ENCODE results near the gene NKX1-2.
A peak's percentile ranks its signal among the peaks of the same experiment; 100 is the strongest.

NKX1-2 gene

DNA sequence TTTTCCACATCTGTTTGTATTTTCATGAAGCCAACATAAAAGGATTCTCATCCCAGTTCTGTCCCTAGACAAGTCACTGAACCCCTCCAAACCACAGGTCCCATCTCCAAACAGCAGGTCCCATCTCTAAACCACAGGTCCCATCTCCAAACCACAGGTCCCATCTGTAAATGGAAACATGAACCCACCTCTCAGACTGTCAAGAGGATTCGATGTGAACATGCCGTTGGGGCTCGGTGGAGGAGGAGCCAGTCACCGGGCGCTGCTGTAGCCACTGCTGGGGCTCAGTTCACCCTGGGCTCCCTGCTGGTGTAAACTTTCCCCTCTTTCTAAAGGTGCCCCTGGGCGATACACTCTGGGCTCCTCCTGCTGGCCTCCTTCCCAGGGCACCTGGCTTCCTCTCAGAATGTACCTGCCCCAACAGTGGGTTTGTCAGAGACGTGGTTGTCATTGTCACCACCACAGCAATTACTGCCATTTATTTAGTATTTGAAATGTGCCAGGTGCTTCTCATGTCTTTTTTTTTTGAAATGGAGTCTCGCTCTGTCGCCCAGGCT lies 24.8 kb upstream of the NKX1-2 start:
- DNase-seq, result no peak

DNA sequence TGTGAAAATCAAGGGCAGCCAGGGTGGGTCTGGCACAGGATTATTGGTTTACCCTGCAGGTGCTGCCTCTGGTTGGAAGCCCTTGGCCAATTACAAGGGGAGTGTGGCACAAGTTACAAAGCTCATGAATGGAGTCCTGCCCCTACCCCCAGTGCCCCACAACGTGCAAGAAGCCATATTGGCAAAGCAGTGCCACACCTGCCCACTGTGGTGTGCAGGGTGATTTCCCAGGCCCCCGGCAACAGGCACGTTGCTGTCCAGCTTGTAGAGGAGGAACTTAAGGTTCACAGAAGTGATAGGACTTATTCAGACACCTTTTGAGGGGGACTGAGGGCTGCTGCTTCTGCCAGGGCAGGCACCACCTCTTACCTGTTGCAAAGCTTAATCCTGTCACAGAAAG lies 23.2 kb upstream of the NKX1-2 start:
- DNase-seq, result no peak

DNA sequence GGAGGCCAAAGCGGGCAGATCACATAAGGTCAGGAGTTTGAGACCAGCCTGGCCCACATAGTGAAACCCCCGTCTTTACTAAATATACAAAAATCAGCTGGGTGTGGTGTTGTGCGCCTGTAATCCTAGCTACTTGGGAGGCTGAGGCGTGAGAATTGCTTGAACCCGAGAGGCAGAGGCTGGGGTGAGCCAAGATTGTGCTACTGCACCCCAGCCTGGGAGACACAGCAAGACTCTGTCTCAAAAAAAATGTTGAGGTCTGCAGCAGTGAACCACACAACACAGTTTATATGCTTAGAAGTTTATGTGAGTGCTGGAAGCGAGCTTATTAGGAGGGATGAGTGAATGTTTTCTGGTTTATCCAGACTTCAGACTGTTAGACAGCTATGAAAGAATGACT lies 22.2 kb upstream of the NKX1-2 start:
- no peak for DNase-seq

DNA sequence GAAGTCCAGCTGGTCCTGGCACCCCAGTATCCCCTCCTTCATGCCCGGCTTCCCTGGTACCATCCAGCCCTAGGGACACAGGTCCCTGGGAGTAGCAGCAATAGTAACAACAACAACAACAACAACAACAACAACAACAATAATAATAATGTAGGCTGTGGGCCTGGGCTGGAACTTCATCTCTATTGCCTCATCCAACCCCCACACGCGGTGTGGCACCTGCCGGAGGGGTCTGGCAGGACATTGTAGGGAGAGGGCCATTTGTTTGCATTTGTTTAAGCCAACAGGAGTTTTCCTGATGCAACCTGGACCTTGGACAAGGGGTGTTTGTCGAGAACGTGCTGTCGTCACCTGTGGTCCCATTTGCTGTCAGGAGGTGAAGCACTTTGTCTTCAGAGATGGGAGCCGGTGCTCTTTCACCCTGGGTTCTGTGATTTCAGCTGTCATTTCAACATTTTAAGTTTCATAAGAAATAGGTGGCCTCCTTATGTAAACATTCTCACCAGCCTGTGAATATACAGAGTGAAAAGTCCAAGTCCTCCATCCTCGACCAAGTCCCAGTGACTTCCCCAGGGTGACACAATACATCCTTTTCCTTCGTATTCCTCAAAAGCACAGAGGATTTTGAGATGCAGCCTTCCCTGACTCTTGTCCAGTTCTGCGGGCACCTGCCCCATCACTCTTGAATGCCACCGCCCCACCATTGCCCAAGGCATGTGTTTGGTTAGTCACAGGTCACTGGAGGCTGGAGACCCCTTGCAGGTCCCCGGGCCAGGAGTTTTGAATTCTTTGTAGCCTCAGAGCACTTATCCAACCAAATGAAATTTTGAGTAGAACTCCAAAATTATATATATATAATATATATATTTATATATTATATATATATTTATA lies 21.0 kb upstream of the NKX1-2 start:
- no peak for DNase-seq

DNA sequence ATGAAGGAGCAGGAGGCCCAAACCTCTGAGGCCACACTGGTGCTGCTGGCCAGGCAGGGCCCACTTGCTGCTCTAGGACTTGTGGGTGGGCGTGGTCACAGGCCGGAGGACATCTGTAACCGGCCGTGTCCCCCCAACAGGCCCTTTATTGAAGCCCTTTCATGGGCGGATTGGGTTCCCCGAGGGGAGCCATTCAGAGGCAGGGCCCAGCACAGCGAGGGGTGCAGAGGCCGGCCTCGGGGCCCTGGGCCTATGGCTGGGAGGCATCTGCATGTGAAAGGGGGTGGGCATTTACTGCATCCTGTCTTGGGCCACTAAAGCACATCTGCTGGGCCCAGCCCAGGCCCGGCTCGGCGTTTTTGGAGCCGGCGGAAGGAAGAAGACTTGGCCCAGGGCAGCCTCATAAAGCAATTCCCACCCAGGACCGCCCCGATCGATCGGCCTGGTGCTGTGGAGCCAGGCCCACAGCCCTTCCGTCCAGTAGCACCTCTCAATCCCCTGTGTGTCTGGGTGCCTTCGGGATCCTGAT lies 20.2 kb upstream of the NKX1-2 start:
- DNase-seq, result no peak

DNA sequence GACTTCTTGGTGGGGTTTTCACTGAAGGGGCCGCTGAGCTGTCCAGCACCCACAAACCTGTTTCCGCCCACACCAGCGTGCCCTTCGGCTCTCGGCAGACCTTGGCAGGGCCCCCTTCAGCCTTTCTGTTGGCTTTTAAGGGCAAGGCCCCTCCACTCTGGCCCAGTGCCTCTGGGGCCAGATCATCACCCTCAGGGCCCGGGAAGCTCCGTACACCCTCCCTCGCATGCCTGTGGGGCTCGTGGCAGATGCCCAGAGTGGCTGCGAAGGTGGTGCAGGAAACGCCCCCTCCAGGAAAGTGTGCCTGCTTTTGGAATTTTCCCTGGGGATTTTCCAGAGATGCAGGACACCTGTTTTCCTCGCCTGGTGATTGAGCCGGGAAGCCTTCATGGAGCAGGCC lies 18.8 kb upstream of the NKX1-2 start:
- DNase-seq, result no peak

DNA sequence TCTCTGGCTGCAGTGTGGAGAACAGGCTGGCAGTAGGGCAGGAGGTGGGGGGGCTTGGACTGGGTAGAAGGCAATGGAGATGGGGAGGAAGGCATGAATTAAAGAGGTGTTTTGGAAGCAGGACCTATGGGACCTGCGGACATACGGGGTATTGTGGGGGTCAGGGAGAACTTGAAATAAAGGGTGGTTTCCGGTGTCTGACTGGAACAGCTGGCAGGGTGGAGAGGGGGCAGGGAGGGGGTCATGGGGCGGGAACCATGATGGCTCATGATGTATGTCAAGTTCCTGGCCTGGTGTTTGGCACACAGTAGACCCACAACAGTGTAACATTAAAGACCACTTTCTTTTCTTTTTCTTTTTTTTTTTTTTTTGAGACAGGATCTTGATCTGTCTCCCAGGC lies 17.3 kb upstream of the NKX1-2 start:
- DNase-seq, result no peak

DNA sequence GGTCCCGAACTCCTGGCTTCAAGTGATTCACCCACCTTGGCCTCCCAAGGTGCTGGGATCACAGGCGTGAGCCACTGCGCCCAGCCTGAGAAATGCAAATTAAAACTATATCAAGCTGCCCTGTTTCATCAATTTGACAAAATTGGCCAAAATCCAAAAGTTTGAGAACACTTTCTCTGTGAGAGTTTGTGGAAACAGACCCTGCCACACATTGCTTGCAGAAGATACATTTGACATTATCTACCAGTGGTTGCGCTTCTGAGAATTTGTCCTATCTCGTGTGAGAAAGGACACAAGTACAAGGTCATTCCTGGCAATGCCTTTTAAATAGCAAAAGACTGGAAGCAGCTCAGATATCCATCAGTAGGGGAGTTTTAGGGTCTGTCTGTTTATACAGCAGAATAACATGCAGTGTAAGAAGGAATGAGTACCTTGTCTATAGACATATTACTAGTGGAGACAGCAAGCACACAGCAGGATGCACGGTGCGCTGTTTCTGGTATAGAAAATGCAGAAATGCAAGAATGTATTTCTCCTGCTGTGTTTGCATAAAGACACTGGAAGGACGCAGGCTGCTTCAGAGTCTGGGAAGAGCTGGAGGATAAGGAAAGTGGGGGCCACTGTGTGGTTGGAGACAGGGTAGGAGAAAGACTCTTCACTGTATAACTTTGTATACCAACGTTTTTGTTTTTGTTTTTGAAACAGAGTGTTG lies 16.1 kb upstream of the NKX1-2 start:
- DNase-seq, result no peak

DNA sequence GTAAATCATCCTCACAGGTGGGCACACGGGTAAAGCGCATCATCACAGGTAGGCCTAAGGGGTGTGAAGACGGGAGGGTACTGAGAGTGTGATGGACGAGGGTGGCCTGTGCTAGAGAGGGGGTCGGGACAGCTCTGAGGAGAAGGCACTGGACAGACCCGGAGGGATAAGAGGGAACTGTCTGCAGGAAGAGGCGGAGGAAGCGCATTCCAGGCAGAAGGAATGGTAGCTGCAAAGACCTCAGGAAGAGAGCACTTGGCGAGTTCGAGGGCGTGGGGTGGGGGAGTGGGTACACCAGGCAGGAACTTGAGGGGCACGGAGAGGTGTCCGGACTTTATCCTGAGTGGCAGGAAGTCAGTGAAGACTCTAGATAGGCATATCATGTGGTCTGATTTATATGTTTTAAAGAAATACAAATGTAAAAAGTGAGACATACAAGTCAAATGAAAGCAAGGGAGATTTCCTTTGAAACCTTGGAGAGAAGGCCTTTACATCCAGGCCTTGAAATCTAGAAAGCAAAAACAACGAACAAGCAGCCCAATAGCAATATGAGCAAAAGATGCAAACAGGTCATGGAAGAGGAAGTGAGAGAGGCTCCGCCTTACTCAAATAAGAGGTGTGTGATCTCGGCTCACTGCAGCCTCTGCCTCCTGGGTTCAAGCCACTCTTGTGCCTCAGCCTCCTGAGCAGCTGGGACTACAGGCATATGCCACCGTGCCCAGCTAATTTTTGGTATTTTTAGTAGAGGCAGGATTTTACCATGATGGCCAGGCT lies 15.4 kb upstream of the NKX1-2 start:
- DNase-seq, result no peak

DNA sequence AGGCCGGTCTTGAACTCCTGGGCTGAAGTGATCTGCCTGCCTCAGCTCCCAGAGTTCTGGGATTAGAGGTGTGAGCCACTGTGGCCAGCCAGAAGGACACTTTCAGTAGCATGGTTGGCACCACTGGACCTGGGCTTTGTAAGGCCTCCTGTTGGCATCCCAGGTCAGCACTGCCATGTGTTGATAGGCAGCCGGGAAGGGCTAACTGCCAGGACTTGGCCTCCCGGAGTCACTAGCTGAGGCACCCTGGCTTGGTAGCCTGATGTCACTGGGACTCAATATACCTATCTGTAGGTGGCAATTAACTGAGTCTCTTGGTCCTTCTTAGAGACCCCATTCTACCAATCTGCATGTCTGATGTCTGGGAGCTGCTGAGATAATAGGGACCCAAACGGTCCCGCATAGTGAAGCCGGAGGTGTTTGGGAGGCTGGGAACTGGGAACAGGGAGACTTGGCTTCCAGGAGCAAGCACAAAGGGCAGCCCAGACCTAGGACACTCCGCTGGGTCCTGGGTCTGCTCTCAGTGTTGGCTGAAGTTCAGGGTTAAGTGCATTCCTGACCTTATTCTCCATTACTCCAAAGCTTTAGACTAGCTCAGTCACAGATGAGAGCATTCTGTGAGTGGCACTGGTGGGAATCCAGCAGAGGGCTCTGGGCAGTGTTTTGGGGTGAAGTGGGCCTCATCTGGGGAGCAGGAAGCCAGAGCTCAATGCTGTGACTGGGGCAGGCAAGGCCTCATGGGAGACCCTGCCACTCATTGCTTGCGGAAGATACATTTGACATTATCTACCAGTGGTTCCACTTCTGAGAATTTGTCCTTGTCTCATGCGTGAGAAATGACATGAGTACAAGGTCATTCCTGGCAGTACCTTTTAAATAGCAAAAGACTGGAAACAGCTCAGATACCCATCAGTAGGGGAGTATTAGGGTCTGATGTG lies 14.5 kb upstream of the NKX1-2 start:
- DNase-seq, result no peak

DNA sequence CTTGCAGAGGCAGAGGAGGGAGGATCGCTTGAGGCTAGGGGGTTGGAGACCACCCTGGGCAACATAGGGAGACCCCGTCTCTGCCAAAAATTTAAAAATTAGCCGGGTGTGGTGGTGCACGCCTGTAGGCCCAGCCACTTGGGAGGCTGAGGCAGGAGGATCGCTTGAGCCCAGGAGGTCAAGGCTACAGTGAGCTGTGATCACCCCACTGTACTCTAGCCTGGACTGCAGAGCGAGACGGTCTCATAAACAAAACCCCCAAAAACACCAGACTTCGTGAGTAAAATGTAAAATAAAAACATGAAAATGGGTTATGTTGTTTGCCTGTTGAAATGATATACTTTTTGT lies 12.5 kb upstream of the NKX1-2 start:
- no peak for DNase-seq

DNA sequence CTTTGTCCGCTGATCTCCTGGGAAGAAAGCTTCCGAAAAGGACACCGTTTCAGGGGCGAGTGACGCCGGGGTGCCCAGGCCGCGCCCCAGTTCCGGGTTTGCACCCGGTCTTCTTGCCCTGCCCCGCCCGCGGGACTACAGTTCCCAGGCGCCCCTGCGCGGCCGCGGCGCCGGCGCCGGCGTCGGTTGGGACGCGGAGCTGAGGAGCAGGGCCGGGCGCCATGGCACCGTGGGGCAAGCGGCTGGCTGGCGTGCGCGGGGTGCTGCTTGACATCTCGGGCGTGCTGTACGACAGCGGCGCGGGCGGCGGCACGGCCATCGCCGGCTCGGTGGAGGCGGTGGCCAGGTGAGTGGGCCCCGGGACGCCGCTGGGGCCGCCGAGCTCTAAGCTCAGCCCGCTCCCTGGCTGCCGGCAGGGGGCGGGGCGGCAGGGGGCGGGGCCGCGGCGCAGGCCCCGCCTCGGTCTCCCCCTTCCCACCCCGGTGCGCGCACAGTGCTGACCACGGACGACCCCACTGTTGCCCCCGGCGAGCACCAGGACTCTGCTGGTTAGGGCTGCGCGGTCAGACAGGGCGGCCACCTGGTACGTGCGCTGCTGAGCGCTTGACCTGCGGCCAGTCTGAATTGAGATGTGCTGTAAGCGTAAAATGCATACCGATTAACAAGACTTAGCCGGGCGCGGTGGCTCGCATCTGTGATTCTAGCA lies 12.0 kb upstream of the NKX1-2 start, which contains the start of gene LHPP:
Gene LHPP (plus strand): TSS at position 182 of the 706 bp plus-strand sequence. CDS start 40 bp downstream, at position 222.
- peak; percentile 20 for DNase-seq

DNA sequence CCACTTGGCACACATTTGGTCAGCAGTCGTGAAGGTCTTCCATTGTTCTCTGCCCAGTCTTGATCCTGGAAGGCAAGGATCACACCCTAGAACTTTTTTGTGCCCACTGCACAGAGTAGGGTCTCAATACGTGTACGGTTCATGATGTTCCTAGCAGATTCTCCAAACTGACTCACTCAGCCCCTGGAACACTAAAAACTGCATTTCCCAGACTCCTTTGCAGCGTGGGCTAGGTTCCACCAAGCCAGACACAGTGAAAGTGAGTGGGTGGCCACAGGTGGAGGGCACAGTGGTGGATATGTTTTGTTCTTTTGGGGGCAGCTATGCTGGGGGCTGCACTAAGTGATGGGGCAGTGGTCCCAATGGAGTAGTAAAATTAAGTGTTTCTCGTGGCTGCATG lies 10.3 kb upstream of the NKX1-2 start:
- DNase-seq, result no peak

DNA sequence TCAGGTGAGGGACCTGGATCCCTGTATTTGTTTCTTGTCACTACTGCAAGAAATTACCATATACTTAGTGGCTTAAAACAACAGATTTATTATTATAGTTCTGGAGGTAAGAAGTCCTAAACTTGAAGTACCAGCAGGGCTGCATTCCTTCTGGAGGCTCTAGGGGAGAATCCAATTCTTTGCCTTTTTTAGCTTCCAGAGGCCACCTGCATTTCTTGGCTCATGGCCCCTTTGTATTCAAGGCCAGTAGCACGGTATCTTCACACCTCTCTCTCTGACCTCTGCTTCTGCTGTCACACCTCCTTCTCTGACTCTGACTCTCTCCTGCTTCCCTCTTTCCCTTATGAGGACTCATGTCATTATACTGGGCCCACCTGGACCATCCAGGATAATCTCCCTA lies 9.6 kb upstream of the NKX1-2 start:
- no peak for DNase-seq

DNA sequence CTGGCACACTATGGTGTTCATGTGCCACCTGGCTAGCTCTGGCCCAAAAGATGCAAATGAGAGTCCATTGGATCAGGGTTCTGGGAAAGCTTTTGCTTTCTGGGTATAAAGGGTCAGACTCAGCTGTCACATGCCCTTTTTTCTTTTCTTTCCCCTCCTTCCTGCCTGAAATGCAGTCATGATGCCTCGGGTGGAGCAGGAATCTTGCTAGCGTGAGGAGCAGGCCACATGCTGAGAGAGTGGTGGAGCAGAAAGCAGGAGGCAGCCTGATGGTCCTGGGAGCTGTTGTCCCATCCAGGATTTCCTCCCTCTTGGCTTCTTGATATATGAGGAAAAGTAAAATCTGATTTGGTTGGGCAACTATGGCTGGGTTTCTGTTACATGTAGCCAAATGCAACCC lies 9.1 kb upstream of the NKX1-2 start:
- DNase-seq, result no peak

DNA sequence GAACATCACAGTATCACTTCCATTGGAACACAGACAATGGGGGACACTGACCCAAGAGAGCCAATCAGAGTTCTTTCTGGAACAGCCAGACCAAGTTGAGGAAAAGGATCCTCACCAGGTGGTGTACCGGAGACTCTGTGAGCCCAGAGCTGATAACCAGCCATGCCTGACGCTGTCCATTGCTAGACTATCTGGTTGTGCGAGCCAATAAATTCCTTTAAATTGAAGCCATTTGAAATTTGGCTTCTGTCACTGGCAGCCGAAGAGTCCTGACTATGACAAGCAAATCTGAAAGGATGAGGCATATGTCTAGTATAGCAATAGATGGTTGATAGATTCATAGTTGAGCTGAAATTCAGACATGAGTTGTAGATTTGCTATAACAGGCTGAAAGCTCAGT lies 8.6 kb upstream of the NKX1-2 start:
- no peak for DNase-seq

DNA sequence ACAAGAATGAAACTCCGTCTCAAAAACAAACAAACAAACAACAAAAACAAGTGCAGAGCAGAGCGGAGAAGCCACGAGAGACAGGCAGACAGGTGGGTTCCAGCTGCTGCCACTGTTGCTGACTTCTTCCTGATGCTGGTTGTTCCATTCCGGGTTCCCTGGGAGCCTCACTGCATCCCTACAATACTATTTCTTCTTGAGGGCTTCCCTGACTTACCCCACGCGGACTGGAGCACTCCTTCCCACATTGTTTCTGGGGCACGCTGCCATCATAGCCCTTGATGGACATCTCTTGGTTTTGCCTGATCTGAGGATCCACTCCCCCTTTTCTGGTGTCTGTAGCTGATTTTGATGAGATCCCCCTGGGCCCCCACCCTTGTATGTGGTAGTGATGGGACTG lies 5.6 kb upstream of the NKX1-2 start:
- no peak for DNase-seq

DNA sequence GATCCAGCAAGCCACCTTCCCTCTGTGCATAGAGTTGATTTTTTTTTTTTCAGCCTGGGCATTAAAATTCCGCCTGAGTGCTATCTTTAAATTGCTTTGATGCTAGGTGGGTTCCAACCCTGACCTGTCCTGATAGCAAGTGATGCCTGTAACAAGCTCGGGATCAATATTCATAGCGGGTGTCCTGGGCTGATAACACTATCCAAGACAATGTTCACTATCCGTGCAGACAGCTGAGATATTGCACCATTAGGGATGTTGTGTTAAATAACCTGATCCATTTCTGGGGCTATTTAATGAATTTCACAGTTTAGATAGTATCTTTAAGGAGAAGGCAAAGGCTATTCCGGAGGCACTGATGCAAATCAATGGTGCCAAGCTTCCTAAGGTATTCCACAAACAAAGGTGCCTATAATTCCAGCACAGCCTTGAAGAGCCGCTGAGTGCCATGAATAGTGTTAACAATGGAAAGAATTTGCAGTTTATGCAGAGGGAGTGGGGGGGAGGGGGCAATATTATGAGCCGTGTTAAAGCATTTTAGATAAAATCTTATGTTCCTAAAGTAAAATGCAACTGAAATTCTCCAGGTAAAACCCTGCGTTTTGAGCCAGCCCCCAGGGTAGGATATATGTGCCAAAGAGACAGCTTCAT lies 4.2 kb upstream of the NKX1-2 start:
- DNase-seq, result no peak

DNA sequence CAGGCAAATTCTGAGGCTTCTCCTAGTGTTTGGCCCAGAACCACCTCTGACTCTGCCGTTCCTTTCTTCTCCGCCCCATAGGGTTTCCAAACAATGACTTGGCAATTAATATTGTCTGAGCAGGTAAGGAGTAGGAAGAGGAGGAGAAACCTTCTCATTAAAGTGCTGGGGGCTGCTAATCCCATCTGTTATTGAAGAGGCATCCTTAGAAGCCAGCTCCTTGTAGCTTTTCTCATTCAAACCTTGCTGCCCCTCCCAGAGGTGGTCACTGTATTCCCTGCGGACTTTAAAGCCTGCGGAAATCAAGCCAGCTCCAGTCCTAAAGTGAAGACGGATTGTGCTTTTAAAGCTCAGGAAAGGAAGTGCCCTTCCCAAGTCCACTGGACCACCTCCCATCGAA lies 1.4 kb upstream of the NKX1-2 start:
- DNase-seq, result no peak

DNA sequence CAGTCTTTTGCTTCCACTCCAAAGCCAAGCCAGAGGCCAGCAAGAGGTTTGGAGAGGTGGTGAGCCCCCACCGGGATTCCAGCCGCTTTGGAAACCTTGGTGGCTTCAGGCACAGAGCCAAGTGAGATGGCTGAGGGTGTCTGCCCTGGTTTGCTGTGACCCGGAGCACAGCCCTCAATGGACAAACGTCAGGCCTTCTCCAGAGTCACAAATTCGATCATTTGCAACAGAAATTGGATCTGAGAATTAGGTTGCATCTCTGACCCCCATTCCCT lies 885 bp upstream of the NKX1-2 start:
- DNase-seq, result no peak

All from amniotic stem cell (primary cell).